Lower leg skin (tissue), 3 donors: ENCODE results near the gene STAC3.

Experiments used
- POLR2A ChIP-seq, 2 donors: fragments of 450-650 bp; IDR thresholded peaks; one replicate each; pipeline ENCODE4 v1.6.1; 2016 to 2017; ENCODE audit warnings: antibody characterized with exemption in 2 of 2, mild to moderate bottlenecking in 1 of 2, moderate library complexity in 1 of 2
- TF ChIP-seq, protein P1 (sequence below), 3 donors: fragments of 450-650 bp; IDR thresholded peaks; one replicate each; pipeline ENCODE4 v1.5.1; 2016; ENCODE audit warnings: antibody characterized with exemption in 3 of 3, mild to moderate bottlenecking in 3 of 3, moderate library complexity in 2 of 3

GRCh38 chr12:57199191-57199590 lies 51.8 kb downstream of the STAC3 start:
- TF ChIP-seq POLR2A (IDR thresholded peaks at IDR 0.05) = no peak
- TF ChIP-seq, protein P1, sequence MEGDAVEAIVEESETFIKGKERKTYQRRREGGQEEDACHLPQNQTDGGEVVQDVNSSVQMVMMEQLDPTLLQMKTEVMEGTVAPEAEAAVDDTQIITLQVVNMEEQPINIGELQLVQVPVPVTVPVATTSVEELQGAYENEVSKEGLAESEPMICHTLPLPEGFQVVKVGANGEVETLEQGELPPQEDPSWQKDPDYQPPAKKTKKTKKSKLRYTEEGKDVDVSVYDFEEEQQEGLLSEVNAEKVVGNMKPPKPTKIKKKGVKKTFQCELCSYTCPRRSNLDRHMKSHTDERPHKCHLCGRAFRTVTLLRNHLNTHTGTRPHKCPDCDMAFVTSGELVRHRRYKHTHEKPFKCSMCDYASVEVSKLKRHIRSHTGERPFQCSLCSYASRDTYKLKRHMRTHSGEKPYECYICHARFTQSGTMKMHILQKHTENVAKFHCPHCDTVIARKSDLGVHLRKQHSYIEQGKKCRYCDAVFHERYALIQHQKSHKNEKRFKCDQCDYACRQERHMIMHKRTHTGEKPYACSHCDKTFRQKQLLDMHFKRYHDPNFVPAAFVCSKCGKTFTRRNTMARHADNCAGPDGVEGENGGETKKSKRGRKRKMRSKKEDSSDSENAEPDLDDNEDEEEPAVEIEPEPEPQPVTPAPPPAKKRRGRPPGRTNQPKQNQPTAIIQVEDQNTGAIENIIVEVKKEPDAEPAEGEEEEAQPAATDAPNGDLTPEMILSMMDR (IDR thresholded peaks at IDR 0.05) = no peak
